Retinal pigment epithelial cell (primary cell): ENCODE data around the gene USP21.
A peak's percentile ranks its signal among the peaks of the same experiment; 100 is the strongest.

Experiments
- DNase-seq: peaks from one replicate; pipeline ENCODE4 v3.0.0-alpha.2; 2010; ENCODE audit warnings: low read depth
- H3K4me3 ChIP-seq: 2 replicates; pipeline ENCODE4 v1.5.1; 2011; ENCODE audit warnings: mild to moderate bottlenecking, low read length, control low read depth, moderate library complexity
- CTCF ChIP-seq: conservative IDR thresholded peaks from 2 replicates; pipeline ENCODE4 v1.5.1; 2011; ENCODE audit warnings: low read depth, low read length, control low read depth, inconsistent platforms

The USP21 gene

DNA sequence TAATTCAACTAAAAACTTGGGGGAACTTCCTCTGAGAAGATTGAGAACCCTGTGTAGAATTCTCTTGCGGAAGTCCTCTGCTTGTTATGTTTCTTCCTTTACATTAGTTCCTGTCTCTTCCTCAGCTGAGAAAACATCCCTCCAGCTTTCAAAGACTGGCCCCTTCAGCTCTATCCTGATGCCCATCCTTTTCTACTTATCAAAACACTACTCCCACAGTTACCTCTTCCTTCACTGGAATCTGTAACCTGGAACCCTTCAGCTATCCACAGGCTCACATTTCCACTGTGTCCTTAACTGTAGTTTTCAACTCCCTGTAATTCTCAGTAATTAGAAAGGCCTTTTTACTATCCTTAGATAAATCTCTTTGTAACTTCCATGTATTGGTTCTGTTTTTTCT is 20.9 kb upstream of the USP21 start:
- no peak for DNase-seq
- H3K4me3 ChIP-seq: no peak overlapping the region
- no peak for TF ChIP-seq CTCF

DNA sequence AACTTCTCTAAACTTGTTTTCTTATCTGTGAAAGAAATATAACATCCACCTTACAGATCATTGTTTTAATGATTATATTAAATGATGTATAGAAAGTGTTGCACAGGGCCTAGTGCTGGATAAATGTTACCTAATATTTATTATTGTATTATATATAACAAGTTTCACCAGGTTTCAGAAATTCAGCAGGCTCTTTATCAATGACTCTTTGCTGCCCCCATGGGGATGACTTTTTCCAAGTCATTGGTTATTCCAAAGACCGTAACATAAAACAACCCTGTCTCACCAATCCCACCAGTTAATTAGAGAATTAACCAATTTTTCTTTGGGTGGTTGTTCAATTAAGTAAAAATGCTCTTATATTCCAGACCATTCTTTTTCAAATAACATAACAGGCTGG is 19.5 kb upstream of the USP21 start:
- H3K4me3 ChIP-seq: no peak overlapping the region
- TF ChIP-seq CTCF: peak; percentile 62
- no peak for DNase-seq

DNA sequence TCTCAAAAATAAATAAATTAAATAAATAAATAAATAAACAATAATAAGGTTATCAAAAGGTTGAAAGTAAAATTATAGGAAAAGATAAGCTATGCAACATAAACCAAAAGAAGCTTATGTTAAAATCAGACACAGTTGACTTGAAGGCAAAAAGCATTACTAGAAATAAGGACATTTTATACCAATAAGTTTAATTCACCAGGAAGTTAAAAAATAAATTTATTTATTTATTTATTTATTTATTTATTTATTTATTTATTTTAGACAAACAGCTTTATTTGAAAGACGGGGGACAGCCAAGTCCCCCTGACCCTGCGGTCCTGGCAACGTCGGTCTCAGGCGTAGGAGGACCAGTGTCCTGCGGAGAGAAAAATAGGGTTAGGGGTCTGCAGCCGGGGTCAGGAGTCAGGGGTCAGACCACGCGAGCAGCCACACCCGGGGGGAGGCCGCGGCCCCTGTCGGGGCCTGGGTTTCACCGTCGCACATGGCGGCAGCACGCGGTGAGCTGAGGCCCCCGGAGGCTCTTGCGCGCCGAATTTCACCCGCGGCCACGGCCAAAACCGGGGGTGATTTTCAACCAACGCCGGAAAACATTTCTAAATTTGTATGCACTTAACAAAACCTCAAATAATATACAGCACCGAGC is 18.4 kb upstream of the USP21 start:
- no peak for DNase-seq
- no peak overlapping the region for H3K4me3 ChIP-seq
- TF ChIP-seq CTCF: no peak

GRCh38 chr1:161145832-161146231 is 13.5 kb upstream of the USP21 start:
- no peak overlapping the region for H3K4me3 ChIP-seq
- no peak for TF ChIP-seq CTCF
- no peak for DNase-seq

DNA sequence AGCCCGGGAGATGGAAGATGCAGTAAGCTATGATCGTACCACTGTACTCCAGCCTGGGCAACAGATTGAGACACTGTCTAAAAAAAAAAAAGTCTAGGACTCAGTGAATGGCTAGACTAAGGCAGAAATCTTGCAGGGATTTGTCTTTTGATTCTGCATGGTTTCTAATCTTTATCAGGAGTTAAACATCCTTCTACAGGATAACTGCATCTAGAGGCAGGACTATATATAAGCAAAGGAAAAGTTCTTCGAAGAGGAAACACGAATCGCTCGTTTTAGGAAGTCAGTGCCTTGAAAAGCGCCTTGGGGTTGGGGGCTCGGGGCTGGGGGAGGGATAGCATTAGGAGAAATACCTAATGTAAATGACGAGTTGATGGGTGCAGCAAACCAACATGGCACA is 6.1 kb upstream of the USP21 start:
- peak overlapping the region; percentile 84 for H3K4me3 ChIP-seq
- TF ChIP-seq CTCF: no peak

GRCh38 chr1:161153682-161154337 is 5.5 kb upstream of the USP21 start, which contains the start of gene UFC1:
TSS of gene UFC1 (plus strand) at chr1:161153978. CDS start at chr1:161153998, 20 bp downstream.
- peak within 1 kb of the TSS; percentile 84 for H3K4me3 ChIP-seq
- TF ChIP-seq CTCF: no peak
- peak; percentile 75 for DNase-seq

More for the DNA sequence above, 6.1 kb upstream of the USP21 start:
- no peak for DNase-seq

DNA sequence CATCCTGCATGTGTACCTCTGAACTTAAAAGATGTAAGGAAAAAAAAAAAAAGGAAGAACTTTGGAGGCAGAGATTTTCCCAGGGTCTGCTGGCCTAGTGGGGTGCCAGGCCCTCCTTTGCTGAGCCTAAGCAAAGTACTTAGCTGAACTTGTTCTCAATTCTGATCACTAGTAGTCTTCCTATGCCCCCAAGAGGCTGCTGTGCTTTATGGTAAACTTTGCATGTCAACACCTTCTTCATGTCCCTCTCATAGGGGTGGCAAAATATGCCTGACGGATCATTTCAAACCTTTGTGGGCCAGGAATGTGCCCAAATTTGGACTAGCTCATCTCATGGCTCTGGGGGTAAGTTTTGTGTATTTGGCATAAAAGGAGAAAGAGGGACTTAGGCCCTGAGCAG is 1.4 kb upstream of the USP21 start:
- TF ChIP-seq CTCF: no peak
- H3K4me3 ChIP-seq: no peak overlapping the region
- no peak for DNase-seq
